K562 (cell line): Measurements from ENCODE around the gene FAM151A.

ENCODE experiments used
- CEBPB ChIP-seq: fragments of 450-650 bp; IDR thresholded peaks from 2 replicates; pipeline ENCODE4 v1.6.1; 2016; ENCODE audit warnings: missing genetic modification characterization, missing compliant biosample characterization
- CTCF ChIP-seq, 3 experiments: IDR thresholded peaks in 2 of 3; conservative IDR thresholded peaks in 1 of 3; 2 replicates each; pipeline ENCODE4 v1.5.1; 2011 to 2012; ENCODE audit warnings: low read length in 3 of 3, mild to moderate bottlenecking in 3 of 3, control low read depth in 2 of 3, improper control_type of control experiment in 1 of 3, inconsistent platforms in 1 of 3, low read depth in 1 of 3, mixed read lengths in 1 of 3, moderate library complexity in 1 of 3; ENCODE audit not compliant: insufficient read depth in 2 of 3
- NEUROD1 ChIP-seq: fragments of 150-350 bp; IDR thresholded peaks from 2 replicates; pipeline ENCODE4 v1.6.1; 2014; ENCODE audit warnings: borderline replicate concordance, low read length, low read depth; ENCODE audit not compliant: partially characterized antibody
- RBM39 ChIP-seq: fragments of 200-400 bp; formaldehyde crosslinking; optimal IDR thresholded peaks from 2 replicates; pipeline ENCODE3; 2018; ENCODE audit warnings: low read depth, low read length
- SPI1 ChIP-seq: IDR thresholded peaks from 2 replicates; pipeline ENCODE4 v1.6.1; 2011; ENCODE audit warnings: low read depth, low read length, control low read depth, borderline replicate concordance
- SRF ChIP-seq, 2 experiments: fragments of 250-450, 450-650 bp in 1 of 2; sonication (Bioruptor Pico) in 1 of 2; sonication (generic) in 1 of 2; formaldehyde crosslinking; IDR thresholded peaks; 2 replicates each; pipeline versions ENCODE4 v1.5.0 to v1.5.1; 2020 to 2022; ENCODE audit warnings: mild to moderate bottlenecking in 1 of 2, missing genetic modification reagents in 1 of 2
- TAF1 ChIP-seq: IDR thresholded peaks from 2 replicates; pipeline ENCODE4 v1.6.1; 2011; ENCODE audit warnings: mild to moderate bottlenecking, low read length, moderate library complexity; ENCODE audit not compliant: insufficient read depth, control insufficient read depth, severe bottlenecking; ENCODE audit errors: extremely low read depth
- ZNF212 ChIP-seq: fragments of 450-650 bp; formaldehyde crosslinking; IDR thresholded peaks from 2 replicates; pipeline ENCODE4 v1.4.0; 2020; ENCODE audit warnings: mild to moderate bottlenecking
- ZNF707 ChIP-seq: fragments of 250-450 bp; sonication (Bioruptor Pico); conservative IDR thresholded peaks from 2 replicates; pipeline ENCODE4 v1.8.0; 2022; ENCODE audit warnings: inconsistent platforms, mild to moderate bottlenecking, moderate library complexity
- TF ChIP-seq, protein P1 (sequence below), 3 experiments: fragments of 200-800 bp in 1 of 3; sonication (Bioruptor generic) in 1 of 3; sonication (generic) in 1 of 3; formaldehyde crosslinking in 1 of 3; IDR thresholded peaks; 2 replicates each; pipeline versions ENCODE4 v1.6.1 to v1.8.0; 2016 to 2022; ENCODE audit warnings: mild to moderate bottlenecking in 2 of 3, missing compliant biosample characterization in 2 of 3, missing genetic modification characterization in 2 of 3, missing genetic modification reagents in 1 of 3
- TF ChIP-seq, protein P2 (sequence below): sonication (generic); formaldehyde crosslinking; IDR thresholded peaks from 2 replicates; pipeline ENCODE4 v1.4.0; 2020; ENCODE audit warnings: mild to moderate bottlenecking, missing genetic modification reagents
- TF ChIP-seq, protein P3 (sequence below): fragments of 450-650 bp; formaldehyde crosslinking; IDR thresholded peaks from 2 replicates; pipeline ENCODE4 v1.4.0; 2022; ENCODE audit warnings: missing genetic modification characterization
- TF ChIP-seq, protein P4 (sequence below): sonication (generic); formaldehyde crosslinking; IDR thresholded peaks from 2 replicates; pipeline ENCODE4 v1.9.0; 2022; ENCODE audit warnings: mild to moderate bottlenecking, missing genetic modification reagents

DNA sequence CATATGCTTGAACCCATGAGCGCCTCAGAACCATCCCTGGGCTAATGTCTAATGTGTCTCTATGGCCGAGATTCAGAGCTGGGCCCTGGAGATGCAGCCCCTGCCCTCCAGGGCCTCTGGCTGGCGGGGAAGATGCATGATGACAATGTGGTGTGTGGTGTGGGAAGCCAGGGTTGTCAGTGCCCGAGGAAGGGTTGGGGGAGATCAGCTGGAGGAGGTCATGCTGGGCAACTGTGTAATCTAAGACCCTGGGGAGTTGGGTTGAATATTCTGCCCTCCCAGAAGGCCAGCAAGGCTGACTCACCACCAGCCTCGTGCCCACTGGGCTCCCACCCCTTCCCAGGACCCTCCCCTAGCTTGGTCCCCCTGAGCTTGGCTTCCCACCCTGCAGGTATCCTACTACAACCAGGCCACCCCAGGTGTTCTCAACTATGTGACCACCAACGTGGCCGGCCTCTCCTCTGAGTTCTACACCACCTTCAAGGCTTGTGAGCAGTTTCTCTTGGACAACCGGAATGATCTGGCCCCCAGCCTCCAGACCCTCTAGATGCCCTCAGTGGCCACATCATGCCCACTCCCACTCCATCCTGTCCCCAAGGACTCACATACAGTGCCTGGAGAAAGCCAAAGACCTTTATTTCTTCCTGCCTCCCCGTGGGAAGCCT is 14.6 kb downstream of the FAM151A start:
- TF ChIP-seq NEUROD1 (no peak), SPI1 (no peak), SRF (CRISPR knock-in tag; IDR thresholded peaks at IDR 0.05) (no peak), CTCF (IDR thresholded peaks at IDR 0.05 in 2 of 3, conservative IDR thresholded peaks at IDR 0.05 in 1 of 3; ENCODE audit: insufficient read depth in 2 of 3, low read depth in 1 of 3, low read length in 3 of 3) (no peak), TAF1 (no peak), ZNF212 (no peak), ZNF707 (CRISPR knock-in tag) (no peak), RBM39 (no peak), CEBPB (no peak)
- TF ChIP-seq, protein P1, sequence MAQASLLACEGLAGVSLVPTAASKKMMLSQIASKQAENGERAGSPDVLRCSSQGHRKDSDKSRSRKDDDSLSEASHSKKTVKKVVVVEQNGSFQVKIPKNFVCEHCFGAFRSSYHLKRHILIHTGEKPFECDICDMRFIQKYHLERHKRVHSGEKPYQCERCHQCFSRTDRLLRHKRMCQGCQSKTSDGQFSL (CRISPR knock-in tag; IDR thresholded peaks at IDR 0.05), result no peak
- TF ChIP-seq, protein P1 (tag; IDR thresholded peaks at IDR 0.05), result no peak
- TF ChIP-seq, protein P2, sequence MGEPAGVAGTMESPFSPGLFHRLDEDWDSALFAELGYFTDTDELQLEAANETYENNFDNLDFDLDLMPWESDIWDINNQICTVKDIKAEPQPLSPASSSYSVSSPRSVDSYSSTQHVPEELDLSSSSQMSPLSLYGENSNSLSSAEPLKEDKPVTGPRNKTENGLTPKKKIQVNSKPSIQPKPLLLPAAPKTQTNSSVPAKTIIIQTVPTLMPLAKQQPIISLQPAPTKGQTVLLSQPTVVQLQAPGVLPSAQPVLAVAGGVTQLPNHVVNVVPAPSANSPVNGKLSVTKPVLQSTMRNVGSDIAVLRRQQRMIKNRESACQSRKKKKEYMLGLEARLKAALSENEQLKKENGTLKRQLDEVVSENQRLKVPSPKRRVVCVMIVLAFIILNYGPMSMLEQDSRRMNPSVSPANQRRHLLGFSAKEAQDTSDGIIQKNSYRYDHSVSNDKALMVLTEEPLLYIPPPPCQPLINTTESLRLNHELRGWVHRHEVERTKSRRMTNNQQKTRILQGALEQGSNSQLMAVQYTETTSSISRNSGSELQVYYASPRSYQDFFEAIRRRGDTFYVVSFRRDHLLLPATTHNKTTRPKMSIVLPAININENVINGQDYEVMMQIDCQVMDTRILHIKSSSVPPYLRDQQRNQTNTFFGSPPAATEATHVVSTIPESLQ (CRISPR knock-in tag), result no peak
- TF ChIP-seq, protein P3, sequence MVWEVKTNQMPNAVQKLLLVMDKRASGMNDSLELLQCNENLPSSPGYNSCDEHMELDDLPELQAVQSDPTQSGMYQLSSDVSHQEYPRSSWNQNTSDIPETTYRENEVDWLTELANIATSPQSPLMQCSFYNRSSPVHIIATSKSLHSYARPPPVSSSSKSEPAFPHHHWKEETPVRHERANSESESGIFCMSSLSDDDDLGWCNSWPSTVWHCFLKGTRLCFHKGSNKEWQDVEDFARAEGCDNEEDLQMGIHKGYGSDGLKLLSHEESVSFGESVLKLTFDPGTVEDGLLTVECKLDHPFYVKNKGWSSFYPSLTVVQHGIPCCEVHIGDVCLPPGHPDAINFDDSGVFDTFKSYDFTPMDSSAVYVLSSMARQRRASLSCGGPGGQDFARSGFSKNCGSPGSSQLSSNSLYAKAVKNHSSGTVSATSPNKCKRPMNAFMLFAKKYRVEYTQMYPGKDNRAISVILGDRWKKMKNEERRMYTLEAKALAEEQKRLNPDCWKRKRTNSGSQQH (CRISPR knock-in tag), result no peak
- TF ChIP-seq, protein P4, sequence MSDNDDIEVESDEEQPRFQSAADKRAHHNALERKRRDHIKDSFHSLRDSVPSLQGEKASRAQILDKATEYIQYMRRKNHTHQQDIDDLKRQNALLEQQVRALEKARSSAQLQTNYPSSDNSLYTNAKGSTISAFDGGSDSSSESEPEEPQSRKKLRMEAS, result no peak
